Caco-2 (cell line): ENCODE measurements around the gene P2RX3. TPM values are rescaled to one million over a fixed set of nuclear protein-coding genes. Genes with fewer than 3 reads are reported as not detected.
A peak's percentile ranks its signal among the peaks of the same experiment; 100 is the strongest.

Experiments
- BruUV-seq: library from RNA; stranded (reverse); fragments of 400-500 nt; replicated peaks from 2 replicates; lab custom pipeline; 2021; lab: Mats Ljungman, UMichigan
- CTCF ChIA-PET: fragments of 300-600 bp; sonication (Branson Sonifier 250); formaldehyde crosslinking; loops from one replicate; lab custom pipeline; 2022; ENCODE audit warnings: antibody characterized with exemption; lab: Charles Lee
- POLR2A ChIA-PET: fragments of 300-600 bp; sonication (Branson Sonifier 250); formaldehyde crosslinking; loops from one replicate; lab custom pipeline; 2022; ENCODE audit warnings: antibody characterized with exemption; lab: Charles Lee
- DNase-seq, 2 experiments: peaks; one replicate each; pipeline versions ENCODE4 v3.0.0 to v3.0.0-alpha.2; 2020 to 2022
- H3K27me3 ChIP-seq: replicated peaks from 2 replicates; pipeline ENCODE4 v1.6.0; 2011; ENCODE audit warnings: low read length; ENCODE audit not compliant: control insufficient read depth, insufficient read depth
- H3K36me3 ChIP-seq: 2 replicates; pipeline ENCODE4 v1.5.1; 2011; ENCODE audit warnings: low read length; ENCODE audit not compliant: control insufficient read depth, insufficient read depth
- H3K4me1 ChIP-seq: fragments of 250-450 bp; sonication (Bioruptor Pico); 2 replicates; pipeline ENCODE4 v1.5.1; 2020; ENCODE audit warnings: mild to moderate bottlenecking
- H3K4me3 ChIP-seq: 2 replicates; pipeline ENCODE4 v1.5.1; 2011; ENCODE audit warnings: low read depth, mild to moderate bottlenecking, control low read depth, low read length
- H3K9me3 ChIP-seq: fragments of 250-450 bp; sonication (Bioruptor Pico); 2 replicates; pipeline ENCODE4 v1.5.1; 2020; ENCODE audit warnings: mild to moderate bottlenecking, moderate library complexity
- H3K27ac Mint-ChIP-seq: one replicate; pipeline ENCODE4 v1.8.0; 2022; ENCODE audit warnings: mixed read lengths; ENCODE audit not compliant: unreplicated experiment
- H3K27me3 Mint-ChIP-seq: one replicate; pipeline ENCODE4 v1.8.0; 2022; ENCODE audit warnings: mixed read lengths; ENCODE audit not compliant: insufficient read depth, unreplicated experiment
- H3K36me3 Mint-ChIP-seq: one replicate; pipeline ENCODE4 v1.8.0; 2022; ENCODE audit warnings: mild to moderate bottlenecking, mixed read lengths; ENCODE audit not compliant: insufficient read depth, unreplicated experiment
- H3K4me1 Mint-ChIP-seq: one replicate; pipeline ENCODE4 v1.8.0; 2022; ENCODE audit warnings: low read depth, mixed read lengths; ENCODE audit not compliant: unreplicated experiment
- H3K4me3 Mint-ChIP-seq: one replicate; pipeline ENCODE4 v1.8.0; 2022; ENCODE audit warnings: mild to moderate bottlenecking, moderate library complexity, mixed read lengths; ENCODE audit not compliant: unreplicated experiment
- H3K9me3 Mint-ChIP-seq: one replicate; pipeline ENCODE4 v1.8.0; 2022; ENCODE audit warnings: mixed read lengths; ENCODE audit not compliant: unreplicated experiment
- intact Hi-C: fragments of 100-400 bp; cut with micrococcal nuclease; formaldehyde crosslinking; loops from one replicate; pipeline ENCODE4 v1.10.0; 2022; ENCODE audit not compliant: unreplicated experiment
- total RNA-seq: library from RNA; stranded (reverse); gene quantifications from 2 replicates; pipeline ENCODE4 v1.2.3, GENCODE V29; 2022
- TF ChIP-seq, protein P1 (sequence below), 2 experiments: fragments of 200-600 bp in 1 of 2; IDR thresholded peaks; 1 replicate in 1 of 2; 2 replicates in 1 of 2; pipeline versions ENCODE4 v1.5.1 to v1.8.0; 2011 to 2022; ENCODE audit warnings: antibody characterized with exemption in 1 of 2, control low read depth in 1 of 2, inconsistent platforms in 1 of 2, low read depth in 1 of 2, low read length in 1 of 2, mild to moderate bottlenecking in 1 of 2, moderate library complexity in 1 of 2; ENCODE audit not compliant: insufficient read depth in 1 of 2, severe bottlenecking in 1 of 2, unreplicated experiment in 1 of 2

Gene P2RX3
- total RNA-seq, 1 experiment from 2014 or later: not detected

- POLR2A ChIA-PET: no interaction called here
- intact Hi-C loops: no loop called here
- peaks cover 27% of the 10 kb centered on the region for H3K4me1 Mint-ChIP-seq
- peak overlapping the region; percentile 74 for H3K27ac Mint-ChIP-seq
- Histone ChIP-seq H3K9me3 (no peaks in the 10 kb centered on the region), H3K4me3 (no peak overlapping the region), H3K36me3 (no peaks in the 10 kb centered on the region), H3K4me1 (peaks cover 40% of the 10 kb centered on the region), H3K27me3 (no peaks in the 10 kb centered on the region)
- H3K4me3 Mint-ChIP-seq: no peak overlapping the region
- CTCF ChIA-PET: interaction anchor here (2.4 kb wide), 1 partner anchor 13 kb away, joined by 11 read pairs; no protein-coding TSS in a partner anchor
- DNase-seq: no peak
- H3K27me3 Mint-ChIP-seq: no peaks in the 10 kb centered on the region
- H3K36me3 Mint-ChIP-seq: peaks cover 6% of the 10 kb centered on the region
- peaks cover 16% of the 10 kb centered on the region for H3K9me3 Mint-ChIP-seq
- no TSS peak for BruUV-seq
- TF ChIP-seq, protein P1, sequence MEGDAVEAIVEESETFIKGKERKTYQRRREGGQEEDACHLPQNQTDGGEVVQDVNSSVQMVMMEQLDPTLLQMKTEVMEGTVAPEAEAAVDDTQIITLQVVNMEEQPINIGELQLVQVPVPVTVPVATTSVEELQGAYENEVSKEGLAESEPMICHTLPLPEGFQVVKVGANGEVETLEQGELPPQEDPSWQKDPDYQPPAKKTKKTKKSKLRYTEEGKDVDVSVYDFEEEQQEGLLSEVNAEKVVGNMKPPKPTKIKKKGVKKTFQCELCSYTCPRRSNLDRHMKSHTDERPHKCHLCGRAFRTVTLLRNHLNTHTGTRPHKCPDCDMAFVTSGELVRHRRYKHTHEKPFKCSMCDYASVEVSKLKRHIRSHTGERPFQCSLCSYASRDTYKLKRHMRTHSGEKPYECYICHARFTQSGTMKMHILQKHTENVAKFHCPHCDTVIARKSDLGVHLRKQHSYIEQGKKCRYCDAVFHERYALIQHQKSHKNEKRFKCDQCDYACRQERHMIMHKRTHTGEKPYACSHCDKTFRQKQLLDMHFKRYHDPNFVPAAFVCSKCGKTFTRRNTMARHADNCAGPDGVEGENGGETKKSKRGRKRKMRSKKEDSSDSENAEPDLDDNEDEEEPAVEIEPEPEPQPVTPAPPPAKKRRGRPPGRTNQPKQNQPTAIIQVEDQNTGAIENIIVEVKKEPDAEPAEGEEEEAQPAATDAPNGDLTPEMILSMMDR (IDR thresholded peaks at IDR 0.05; ENCODE audit: insufficient read depth in 1 of 2, low read depth in 1 of 2, low read length in 1 of 2, severe bottlenecking in 1 of 2, unreplicated experiment in 1 of 2): no peak
These were observed 20.4 kb downstream of the P2RX3 start for GRCh38 chr11:57358543-57358961.

DNA sequence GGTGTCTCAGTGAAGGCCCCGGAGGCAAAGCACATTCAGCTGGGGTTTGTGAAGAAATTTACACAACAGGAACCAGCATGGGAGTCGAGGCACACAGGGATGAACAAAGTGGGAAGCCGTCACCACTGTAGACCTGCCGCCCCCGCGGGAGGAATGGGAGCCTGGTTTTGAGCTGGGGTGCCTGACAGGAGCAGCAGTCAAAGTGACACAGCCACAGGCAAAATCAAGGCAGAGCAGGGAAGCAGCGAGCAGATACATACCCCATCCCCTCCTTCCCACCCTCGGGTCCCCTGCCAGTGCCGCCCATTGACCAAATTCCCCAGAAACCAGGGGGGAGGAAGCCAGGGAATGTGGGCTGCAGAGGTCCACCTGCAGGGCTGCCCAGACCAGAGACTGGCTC, 20.8 kb downstream of the P2RX3 start:
- Mint-ChIP-seq H3K4me1 (peaks cover 27% of the 10 kb centered on the region), H3K4me3 (no peak overlapping the region), H3K9me3 (peaks cover 16% of the 10 kb centered on the region), H3K27me3 (no peaks in the 10 kb centered on the region), H3K36me3 (peaks cover 6% of the 10 kb centered on the region), H3K27ac (peak overlapping the region; percentile 74)
- Histone ChIP-seq H3K4me3 (no peak overlapping the region), H3K36me3 (no peaks in the 10 kb centered on the region), H3K9me3 (no peaks in the 10 kb centered on the region), H3K27me3 (no peaks in the 10 kb centered on the region), H3K4me1 (peaks cover 40% of the 10 kb centered on the region)
- ChIA-PET CTCF (interaction anchor here (2.4 kb wide), 1 partner anchor 13 kb away, joined by 11 read pairs; no protein-coding TSS in a partner anchor), POLR2A (no interaction called here)
- TF ChIP-seq, protein P1 (IDR thresholded peaks at IDR 0.05; ENCODE audit: insufficient read depth in 1 of 2, low read depth in 1 of 2, low read length in 1 of 2, severe bottlenecking in 1 of 2, unreplicated experiment in 1 of 2): no peak
- DNase-seq: no peak
- intact Hi-C loops: no loop called here
- BruUV-seq: no TSS peak

DNA sequence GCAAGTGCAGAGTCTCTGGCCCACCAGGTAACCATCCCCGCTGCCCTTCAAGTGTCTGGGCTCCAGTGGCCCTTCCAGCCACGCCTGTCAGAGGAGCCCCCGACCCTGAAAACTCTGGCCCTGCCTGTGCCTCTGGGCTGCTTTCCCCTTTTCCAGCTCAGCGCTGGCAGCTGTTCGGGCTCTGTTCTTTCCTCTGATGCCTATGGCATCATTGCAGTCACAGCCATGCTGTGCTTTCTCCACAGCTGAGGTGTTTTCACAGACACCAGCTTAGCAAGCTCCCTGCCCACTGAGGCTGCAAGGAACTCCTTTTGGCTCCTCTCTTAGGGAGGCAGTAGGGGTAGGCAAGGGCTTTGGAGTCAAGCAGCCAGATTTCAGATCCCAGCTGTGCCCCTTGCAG, 21.2 kb downstream of the P2RX3 start:
- Histone ChIP-seq H3K9me3 (no peaks in the 10 kb centered on the region), H3K36me3 (no peaks in the 10 kb centered on the region), H3K27me3 (no peaks in the 10 kb centered on the region), H3K4me3 (no peak overlapping the region), H3K4me1 (peaks cover 40% of the 10 kb centered on the region)
- BruUV-seq: no TSS peak
- TF ChIP-seq, protein P1 (IDR thresholded peaks at IDR 0.05; ENCODE audit: insufficient read depth in 1 of 2, low read depth in 1 of 2, low read length in 1 of 2, severe bottlenecking in 1 of 2, unreplicated experiment in 1 of 2): no peak
- H3K9me3 Mint-ChIP-seq: peaks cover 16% of the 10 kb centered on the region
- intact Hi-C loops: no loop called here
- peaks cover 6% of the 10 kb centered on the region for H3K36me3 Mint-ChIP-seq
- no peak overlapping the region for H3K4me3 Mint-ChIP-seq
- no peak for DNase-seq
- no peaks in the 10 kb centered on the region for H3K27me3 Mint-ChIP-seq
- H3K4me1 Mint-ChIP-seq: peaks cover 27% of the 10 kb centered on the region
- ChIA-PET CTCF (interaction anchor here (0.7 to 2.4 kb wide), 3 partner anchors 12 to 281 kb away, joined by 3 to 11 read pairs (median 4); no protein-coding TSS in a partner anchor), POLR2A (no interaction called here)
- H3K27ac Mint-ChIP-seq: peak overlapping the region; percentile 74
